ENCODE measurements around the gene NQO2.
"Not testable (repeated sequence)": the region's sequence is repeated elsewhere in the genome, so short reads cannot be mapped to it uniquely, and the experiment has no call there.

DNA sequence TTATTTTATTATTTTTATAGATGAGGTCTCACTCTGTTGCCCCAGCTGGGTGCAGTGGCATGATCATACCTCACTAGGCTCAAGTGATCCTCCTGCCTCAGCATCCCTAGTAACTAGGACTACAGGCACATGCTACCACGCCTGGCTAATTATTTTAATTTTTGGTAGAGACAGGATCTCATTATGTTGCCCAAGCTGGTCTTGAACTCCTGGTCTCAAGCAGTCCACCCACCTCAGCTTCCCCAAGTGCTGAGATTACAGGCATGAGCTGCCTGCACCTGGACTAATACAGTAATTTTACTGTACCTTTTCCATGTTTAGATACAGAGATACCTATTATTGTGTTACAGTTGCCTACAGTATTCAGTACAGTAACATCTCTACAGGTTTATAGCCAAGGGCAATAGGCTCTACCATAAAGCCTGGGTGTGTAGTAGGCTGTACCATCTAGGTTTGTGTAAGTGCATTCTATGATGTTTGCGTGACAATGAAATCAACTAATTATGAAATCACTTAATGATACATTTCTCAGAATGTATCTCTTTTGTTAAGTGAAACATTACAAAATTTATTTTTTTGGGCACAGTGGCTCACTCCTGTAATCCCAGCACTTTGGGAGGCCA, 21.4 kb downstream of the NQO2 start:
- TF ChIP-seq POLR2A (IDR thresholded peaks at IDR 0.05) = not testable (repeated sequence)
- TF ChIP-seq, protein P1, sequence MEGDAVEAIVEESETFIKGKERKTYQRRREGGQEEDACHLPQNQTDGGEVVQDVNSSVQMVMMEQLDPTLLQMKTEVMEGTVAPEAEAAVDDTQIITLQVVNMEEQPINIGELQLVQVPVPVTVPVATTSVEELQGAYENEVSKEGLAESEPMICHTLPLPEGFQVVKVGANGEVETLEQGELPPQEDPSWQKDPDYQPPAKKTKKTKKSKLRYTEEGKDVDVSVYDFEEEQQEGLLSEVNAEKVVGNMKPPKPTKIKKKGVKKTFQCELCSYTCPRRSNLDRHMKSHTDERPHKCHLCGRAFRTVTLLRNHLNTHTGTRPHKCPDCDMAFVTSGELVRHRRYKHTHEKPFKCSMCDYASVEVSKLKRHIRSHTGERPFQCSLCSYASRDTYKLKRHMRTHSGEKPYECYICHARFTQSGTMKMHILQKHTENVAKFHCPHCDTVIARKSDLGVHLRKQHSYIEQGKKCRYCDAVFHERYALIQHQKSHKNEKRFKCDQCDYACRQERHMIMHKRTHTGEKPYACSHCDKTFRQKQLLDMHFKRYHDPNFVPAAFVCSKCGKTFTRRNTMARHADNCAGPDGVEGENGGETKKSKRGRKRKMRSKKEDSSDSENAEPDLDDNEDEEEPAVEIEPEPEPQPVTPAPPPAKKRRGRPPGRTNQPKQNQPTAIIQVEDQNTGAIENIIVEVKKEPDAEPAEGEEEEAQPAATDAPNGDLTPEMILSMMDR (IDR thresholded peaks at IDR 0.05) = not testable (repeated sequence)

All from lower leg skin (tissue), 3 donors.